K562 (cell line): ENCODE results near the gene TRAPPC5. TPM values are rescaled to one million over a fixed set of nuclear protein-coding genes. Genes with fewer than 3 reads are reported as not detected.

Source experiments
- ATAC-seq: fragments of 200-7000 bp; cut with Tn5 transposase; 3 replicates; pipeline ENCODE4 v1.9.1; 2020; ENCODE audit warnings: moderate library complexity
- BruUV-seq: library from RNA; stranded (reverse); fragments of 400-500 nt; replicated peaks from 2 replicates; lab custom pipeline; 2021; lab: Mats Ljungman, UMichigan
- CTCF ChIA-PET: fragments of 300-600 bp; formaldehyde crosslinking; extraction: SDS; loops from one replicate; lab custom pipeline; 2021; ENCODE audit warnings: low intra/inter-chr PET ratio; lab: Yijun Ruan, JAX
- POLR2A ChIA-PET: fragments of 300-600, 350-650 bp; sonication (Branson Sonifier 250); formaldehyde crosslinking; extraction: SDS; loops from one replicate; lab custom pipeline; 2021; ENCODE audit warnings: antibody characterized with exemption, inconsistent platforms; lab: Yijun Ruan, JAX
- DNase-seq, 4 experiments: peaks; one replicate each; pipeline versions ENCODE4 v3.0.0 to v3.0.0-alpha.2; 2011 to 2018; ENCODE audit warnings: low spot score in 3 of 4, mixed read lengths in 3 of 4; ENCODE audit errors: extremely low read depth in 1 of 4
- FAIRE-seq: peaks from 2 replicates; lab custom pipeline; 2011; peaks lifted over from hg19 to GRCh38; lab: Jason Lieb, UNC
- H2AFZ ChIP-seq: 2 replicates; pipeline ENCODE4 v1.6.0; 2011; ENCODE audit warnings: low read depth, low read length, control low read depth, inconsistent platforms
- H3K27ac ChIP-seq: fragments of 200-600 bp; 3 replicates; pipeline ENCODE4 v1.8.0; 2011; ENCODE audit warnings: low read depth, mild to moderate bottlenecking, control low read depth, inconsistent platforms, low read length, moderate library complexity, mixed read lengths; ENCODE audit errors: extremely low read depth
- H3K27me3 ChIP-seq, 2 experiments: fragments of 300-600 bp in 1 of 2; 2 replicates in 1 of 2; 3 replicates in 1 of 2; pipeline versions ENCODE4 v1.6.0 to v1.8.0; 2011; ENCODE audit warnings: inconsistent platforms in 2 of 2, low read length in 2 of 2, mild to moderate bottlenecking in 1 of 2, mixed read lengths in 1 of 2, moderate library complexity in 1 of 2; ENCODE audit not compliant: control insufficient read depth in 2 of 2, insufficient read depth in 2 of 2
- H3K36me3 ChIP-seq: fragments of 300-600 bp; 3 replicates; pipeline ENCODE4 v1.8.0; 2011; ENCODE audit warnings: mild to moderate bottlenecking, low read length, inconsistent platforms; ENCODE audit not compliant: control insufficient read depth, insufficient read depth
- H3K4me1 ChIP-seq, 2 experiments: fragments of 200-600 bp in 1 of 2; replicated peaks in 1 of 2; 2 replicates in 1 of 2; 3 replicates in 1 of 2; pipeline versions ENCODE4 v1.5.1 to v1.8.0; 2011; ENCODE audit warnings: inconsistent platforms in 2 of 2, low read length in 2 of 2, mild to moderate bottlenecking in 1 of 2, mixed read lengths in 1 of 2, moderate library complexity in 1 of 2; ENCODE audit not compliant: control insufficient read depth in 2 of 2, insufficient read depth in 2 of 2
- H3K4me2 ChIP-seq: 2 replicates; pipeline ENCODE4 v1.6.1; 2011; ENCODE audit warnings: low read length, control low read depth, inconsistent platforms, mixed read lengths; ENCODE audit not compliant: insufficient read depth
- H3K4me3 ChIP-seq: fragments of 200-600 bp; sonication (generic), shearing (Covaris generic); 2 replicates; pipeline ENCODE4 v1.5.1; 2016; ENCODE audit warnings: control low read depth, inconsistent platforms
- H3K79me2 ChIP-seq: fragments of 200-600 bp; 3 replicates; pipeline ENCODE4 v1.8.0; 2011; ENCODE audit warnings: low read length, inconsistent platforms; ENCODE audit not compliant: control insufficient read depth, insufficient read depth
- H3K9ac ChIP-seq, 2 experiments: 2 replicates each; pipeline versions ENCODE4 v1.6.0 to v1.6.1; 2011; ENCODE audit warnings: low read depth in 2 of 2, low read length in 2 of 2, control low read depth in 1 of 2, inconsistent platforms in 1 of 2, mild to moderate bottlenecking in 1 of 2, mixed read lengths in 1 of 2; ENCODE audit not compliant: insufficient read depth in 1 of 2
- H3K9me1 ChIP-seq: one replicate; pipeline ENCODE4 v1.6.0; 2011; ENCODE audit warnings: inconsistent platforms, mild to moderate bottlenecking, low read length, moderate library complexity; ENCODE audit not compliant: control insufficient read depth, insufficient read depth
- H3K9me3 ChIP-seq: replicated peaks from 2 replicates; pipeline ENCODE4 v1.5.1; 2011; ENCODE audit warnings: low read depth, low read length, inconsistent platforms; ENCODE audit not compliant: control insufficient read depth, insufficient read depth
- H4K20me1 ChIP-seq: replicated peaks from 2 replicates; pipeline ENCODE4 v1.6.1; 2011; ENCODE audit warnings: low read length, inconsistent platforms, mixed read lengths; ENCODE audit not compliant: control insufficient read depth, insufficient read depth
- E2F3 ChIP-seq: fragments of 250-450 bp; sonication (Bioruptor Pico); IDR thresholded peaks from 2 replicates; pipeline ENCODE4 v1.4.0; 2020; ENCODE audit warnings: mild to moderate bottlenecking
- ELF1 ChIP-seq: fragments of 200-800 bp; sonication (Bioruptor generic); IDR thresholded peaks from 2 replicates; pipeline ENCODE4 v1.6.1; 2016; ENCODE audit warnings: missing genetic modification characterization, missing compliant biosample characterization
- JUND ChIP-seq, 2 experiments: IDR thresholded peaks; 2 replicates in 1 of 2; 3 replicates in 1 of 2; pipeline ENCODE4 v1.6.1; 2011; ENCODE audit warnings: borderline replicate concordance in 2 of 2, low read depth in 2 of 2, low read length in 2 of 2, improper control_type of control experiment in 1 of 2, missing biosample characterization in 1 of 2, missing genetic modification characterization in 1 of 2, missing genetic modification reagents in 1 of 2
- RNF2 ChIP-seq: sonication (generic); IDR thresholded peaks from 2 replicates; pipeline ENCODE4 v1.6.1; 2016
- SMAD1 ChIP-seq: fragments of 150-350 bp; IDR thresholded peaks from 2 replicates; pipeline ENCODE4 v1.6.1; 2014; ENCODE audit warnings: low read length, low read depth; ENCODE audit not compliant: partially characterized antibody
- YBX1 ChIP-seq: fragments of 450-650 bp; IDR thresholded peaks from 2 replicates; pipeline ENCODE4 v1.7.1; 2016; ENCODE audit warnings: mild to moderate bottlenecking
- ZNF121 ChIP-seq: sonication (generic); formaldehyde crosslinking; conservative IDR thresholded peaks from 2 replicates; pipeline ENCODE4 v1.8.0; 2022; ENCODE audit warnings: missing genetic modification reagents
- ZNF589 ChIP-seq: fragments of 200-800 bp; sonication (Bioruptor generic); IDR thresholded peaks from 2 replicates; pipeline ENCODE4 v1.6.1; 2016; ENCODE audit warnings: low read depth, missing genetic modification characterization, missing compliant biosample characterization
- WGBS: fragments of 100-300 bp; shearing (Covaris generic); methylation state at CpG from one replicate; pipeline ENCODE4 v1.1.6; 2016; ENCODE audit warnings: low coverage, mixed read lengths; ENCODE audit not compliant: insufficient coverage; ENCODE audit errors: missing lambda C conversion rate; 5-methylcytosine and 5-hydroxymethylcytosine counted together
- in situ Hi-C: fragments of 300-500 bp; cut with MboI; formaldehyde crosslinking; loops from 4 replicates; pipeline ENCODE4 v1.15.0; 2018; ENCODE audit warnings: inconsistent platforms, mixed read lengths
- intact Hi-C: fragments of 100-400 bp; cut with micrococcal nuclease; formaldehyde crosslinking; loops from 2 replicates; pipeline ENCODE4 v1.14.2; 2022
- polyA plus RNA-seq, 8 experiments: library from polyadenylated mRNA; depleted of rRNA in 4 of 8; stranded (reverse) in 5 of 8; unstranded in 3 of 8; fragments of >200 nt; fragmentation: Nextera tagmentation in 2 of 8; fragmentation: Illumina TruSeq in 1 of 8; extraction: Ambion mirVana in 2 of 8; extraction: Trizol in 1 of 8; gene quantifications; 2 replicates each; pipeline versions ENCODE4 v1.2.1 to v1.2.3, GENCODE V29; 2011 to 2014; ENCODE audit warnings: inconsistent platforms in 1 of 8, missing spikeins in 1 of 8
- total RNA-seq, 7 experiments: library from RNA; depleted of rRNA in 6 of 7; stranded (reverse); fragments of >200 nt in 6 of 7; fragmentation: Illumina TruSeq in 2 of 7; extraction: Trizol in 2 of 7; gene quantifications; 2 replicates each; pipeline versions ENCODE4 v1.2.1 to v1.2.3, GENCODE V29; 2011 to 2021; ENCODE audit warnings: low replicate concordance in 1 of 7

TRAPPC5 gene
- total and polyA plus RNA-seq, 9 of the 15 experiments (the other 6 are each of a cell fraction or from before 2014, with no cell fraction given), result 2.0 to 76.9 (median 29.3) TPM

DNA sequence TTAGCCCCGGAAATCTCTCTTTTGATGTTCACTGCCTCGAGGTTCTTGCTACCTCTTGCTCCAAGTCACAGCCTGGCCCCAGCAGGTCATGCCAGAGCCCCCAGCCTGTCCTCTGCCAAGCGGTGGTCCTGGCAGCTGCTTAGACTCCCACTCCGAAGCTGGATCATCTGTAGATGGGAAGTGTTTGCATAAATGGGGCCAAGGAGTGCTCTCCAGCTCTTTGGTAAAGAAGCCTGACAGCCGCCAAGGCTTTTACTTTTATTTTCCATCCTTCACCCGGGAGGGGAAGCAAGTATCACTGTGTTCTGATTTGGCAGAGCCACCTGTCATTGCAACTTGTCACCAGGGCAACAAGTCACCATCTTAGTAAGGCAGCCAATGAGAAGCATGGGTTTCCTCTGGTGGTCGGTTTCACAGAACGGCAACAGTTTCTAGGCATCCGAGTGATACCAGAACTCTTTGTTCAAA lies 22.4 kb upstream of the TRAPPC5 start (continued):
- TF ChIP-seq YBX1 (no peak), JUND (IDR thresholded peaks at IDR 0.05; ENCODE audit: borderline replicate concordance, low read depth, low read length) (no peak), JUND (tag; IDR thresholded peaks at IDR 0.05; ENCODE audit: borderline replicate concordance, low read depth, low read length) (no peak), ZNF589 (CRISPR knock-in tag) (no peak), RNF2 (no peak), E2F3 (CRISPR knock-in tag) (no peak)

DNA sequence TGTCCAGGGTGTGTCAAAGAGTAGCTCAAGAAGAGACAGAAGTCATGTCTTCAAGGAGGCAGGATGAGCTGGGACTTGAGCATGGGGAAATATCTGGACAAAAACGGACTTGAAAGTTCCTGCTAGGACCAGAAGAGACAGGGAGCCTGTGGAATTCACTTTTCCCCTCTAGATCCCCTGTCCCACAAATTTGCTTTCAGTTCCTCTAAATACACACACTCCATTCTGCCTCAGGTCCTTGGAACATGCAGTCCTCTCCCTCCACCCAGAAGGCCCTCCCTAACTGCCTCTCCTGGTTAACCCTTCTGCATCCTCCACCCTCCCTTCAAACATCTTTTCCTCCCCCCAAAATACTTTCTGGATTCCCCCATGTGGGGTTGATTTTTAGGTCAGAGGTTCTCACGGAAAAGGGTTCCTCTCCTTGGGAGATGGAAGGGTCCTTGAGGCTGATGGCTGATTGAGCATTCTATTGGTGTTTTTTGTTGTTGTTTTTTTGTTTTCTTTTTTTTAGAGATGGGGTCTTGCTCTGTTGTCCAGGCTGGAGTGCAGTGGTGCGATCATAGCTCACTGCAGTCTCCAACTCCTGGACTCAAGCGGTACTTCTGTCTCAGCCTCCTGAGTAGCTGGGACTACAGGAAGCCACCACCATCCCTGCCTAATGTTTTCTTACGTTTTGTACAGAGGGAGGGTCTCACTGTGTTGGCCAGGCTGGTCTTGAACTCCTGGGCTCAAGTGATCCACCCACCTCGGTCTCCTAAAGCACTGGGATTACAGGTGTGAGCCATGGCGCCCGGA lies 18.7 kb upstream of the TRAPPC5 start:
- H3K9ac ChIP-seq, result no peak overlapping the region
- intact Hi-C loops (no loop called here), in situ Hi-C loops (no loop called here)
- ATAC-seq (no peak), FAIRE-seq (no peak), DNase-seq (no peak)
- TF ChIP-seq ZNF121 (CRISPR knock-in tag), result peak; percentile 96
- no peak for TF ChIP-seq SMAD1
- no peak for TF ChIP-seq ELF1 (tag)
- WGBS, result 1% methylated on average over 7 of the region's 8 CpGs
- no peaks in the 10 kb centered on the region for H3K9me1 ChIP-seq
- H2AFZ ChIP-seq, result no peak overlapping the region
- H3K4me3 ChIP-seq, result no peak overlapping the region
- ChIA-PET POLR2A (interaction anchor here (0.5 to 0.7 kb wide), 3 partner anchors 14 to 261 kb away, joined by 3 read pairs; no protein-coding TSS in a partner anchor), CTCF (no interaction called here)
- H3K27me3 ChIP-seq, result peaks cover 11 to 15% of the 10 kb centered on the region in 2 experiments; a peak in 4 of 5 replicates
- H3K4me2 ChIP-seq, result no peak overlapping the region
- H3K79me2 ChIP-seq, result no peaks in the 10 kb centered on the region
- H3K27ac ChIP-seq, result no peak overlapping the region
- H4K20me1 ChIP-seq, result no peaks in the 10 kb centered on the region
- no peaks in the 10 kb centered on the region for H3K36me3 ChIP-seq
- peaks cover 0 to 6% of the 10 kb centered on the region in 2 experiments; a peak in 2 of 5 replicates for H3K4me1 ChIP-seq
- BruUV-seq, result no TSS peak
- H3K9me3 ChIP-seq, result no peaks in the 10 kb centered on the region
